ENCODE measurements around the gene MRPS2. TPM values are rescaled to one million over a fixed set of nuclear protein-coding genes. Genes with fewer than 3 reads are reported as not detected.

The MRPS2 gene
- total and polyA plus RNA-seq, 2 donors (not counting 3 experiments of a cell fraction or from before 2014, with no cell fraction given), result 50.8 to 231 TPM

DNA sequence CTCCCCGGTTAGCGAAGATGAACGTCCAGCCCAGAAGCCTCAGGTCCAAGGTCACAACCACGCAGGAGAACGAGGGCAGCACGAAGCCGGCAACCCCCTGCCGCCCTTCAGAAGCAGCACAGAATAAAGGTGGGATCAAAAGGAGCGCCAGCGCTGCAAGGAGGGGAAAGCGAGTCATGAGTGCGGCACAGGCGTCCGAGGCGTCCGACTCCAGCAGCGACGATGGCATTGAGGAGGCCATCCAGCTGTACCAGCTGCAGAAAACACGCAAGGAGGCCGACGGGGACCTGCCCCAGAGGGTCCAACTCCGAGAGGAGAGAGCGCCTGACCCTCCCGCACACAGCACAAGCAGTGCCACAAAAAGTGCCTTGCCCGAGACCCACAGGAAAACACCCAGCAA, 15.1 kb upstream of the MRPS2 start:
- intact Hi-C loops (cut with micrococcal nuclease), result no loop called here
- H4K20me1 ChIP-seq (replicated peaks; ENCODE audit: control insufficient read depth, extremely low read depth, insufficient read depth, low read length), result no peaks in the 10 kb centered on the region
- no peak overlapping the region for H3K9ac ChIP-seq (replicated peaks; ENCODE audit: extremely low read depth, insufficient read depth, low read length)
- H3K36me3 ChIP-seq (ENCODE audit: control insufficient read depth in 2 of 2, extremely low read depth in 1 of 2, insufficient read depth in 2 of 2, low read length in 2 of 2), result peaks cover 0 to 29% of the 10 kb centered on the region in 2 experiments
- FAIRE-seq (no peak), DNase-seq (ENCODE audit: low read depth, low spot score) (no peak)
- no peaks in the 10 kb centered on the region for H3K27me3 ChIP-seq (ENCODE audit: control insufficient read depth in 2 of 2, insufficient read depth in 2 of 2, low read length in 2 of 2)
- H3K9me1 ChIP-seq (replicated peaks; ENCODE audit: control insufficient read depth, extremely low read depth, insufficient read depth, low read length), result no peaks in the 10 kb centered on the region
- H3K79me2 ChIP-seq (ENCODE audit: control insufficient read depth, insufficient read depth, low read length), result no peaks in the 10 kb centered on the region
- no peak overlapping the region for H3K4me3 ChIP-seq (replicated peaks in 1 of 3; ENCODE audit: insufficient read depth in 1 of 3, low read depth in 1 of 3, low read length in 3 of 3)
- POLR2A ChIA-PET, result no interaction called here
- dilution Hi-C loops (cut with MboI; ENCODE audit: extremely low pct_ligation_motif_present, low sequenced_read_pairs), result no loop called here
- H3K9me3 ChIP-seq (replicated peaks; ENCODE audit: control insufficient read depth, insufficient read depth, low read length), result no peaks in the 10 kb centered on the region
- peaks cover 4% of the 10 kb centered on the region for H3K4me1 ChIP-seq (ENCODE audit: control insufficient read depth, extremely low read depth, insufficient read depth, low read length)
- no peak overlapping the region for H2AFZ ChIP-seq (ENCODE audit: low read depth, low read length)
- CTCF ChIA-PET, result no interaction called here
- H3K4me2 ChIP-seq (ENCODE audit: insufficient read depth, low read length), result no peak overlapping the region
- no TSS peak for BruUV-seq (replicated peaks)
- TF ChIP-seq GATA2 (IDR thresholded peaks at IDR 0.05; ENCODE audit: insufficient read depth, insufficient read length, low read depth, low read length) (no peak), EZH2 (IDR thresholded peaks at IDR 0.05; ENCODE audit: borderline replicate concordance, low read depth, low read length, severe bottlenecking) (no peak), POLR2AphosphoS5 (IDR thresholded peaks at IDR 0.05; ENCODE audit: insufficient read depth, low read depth, low read length) (no peak), FOS (IDR thresholded peaks at IDR 0.05; ENCODE audit: borderline replicate concordance, insufficient read depth, low read length) (no peak), MYC (IDR thresholded peaks at IDR 0.05; ENCODE audit: low read depth, low read length) (no peak), POLR2A (IDR thresholded peaks at IDR 0.05; ENCODE audit: low read depth, low read length) (no peak), JUN (IDR thresholded peaks at IDR 0.05; ENCODE audit: borderline replicate concordance, insufficient read depth, insufficient read length, low read depth) (no peak)
- TF ChIP-seq, protein P1, sequence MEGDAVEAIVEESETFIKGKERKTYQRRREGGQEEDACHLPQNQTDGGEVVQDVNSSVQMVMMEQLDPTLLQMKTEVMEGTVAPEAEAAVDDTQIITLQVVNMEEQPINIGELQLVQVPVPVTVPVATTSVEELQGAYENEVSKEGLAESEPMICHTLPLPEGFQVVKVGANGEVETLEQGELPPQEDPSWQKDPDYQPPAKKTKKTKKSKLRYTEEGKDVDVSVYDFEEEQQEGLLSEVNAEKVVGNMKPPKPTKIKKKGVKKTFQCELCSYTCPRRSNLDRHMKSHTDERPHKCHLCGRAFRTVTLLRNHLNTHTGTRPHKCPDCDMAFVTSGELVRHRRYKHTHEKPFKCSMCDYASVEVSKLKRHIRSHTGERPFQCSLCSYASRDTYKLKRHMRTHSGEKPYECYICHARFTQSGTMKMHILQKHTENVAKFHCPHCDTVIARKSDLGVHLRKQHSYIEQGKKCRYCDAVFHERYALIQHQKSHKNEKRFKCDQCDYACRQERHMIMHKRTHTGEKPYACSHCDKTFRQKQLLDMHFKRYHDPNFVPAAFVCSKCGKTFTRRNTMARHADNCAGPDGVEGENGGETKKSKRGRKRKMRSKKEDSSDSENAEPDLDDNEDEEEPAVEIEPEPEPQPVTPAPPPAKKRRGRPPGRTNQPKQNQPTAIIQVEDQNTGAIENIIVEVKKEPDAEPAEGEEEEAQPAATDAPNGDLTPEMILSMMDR (IDR thresholded peaks at IDR 0.05; ENCODE audit: extremely low read depth in 1 of 2, insufficient read depth in 1 of 2, low read depth in 1 of 2, low read length in 2 of 2), result no peak
- TF ChIP-seq, protein P2, sequence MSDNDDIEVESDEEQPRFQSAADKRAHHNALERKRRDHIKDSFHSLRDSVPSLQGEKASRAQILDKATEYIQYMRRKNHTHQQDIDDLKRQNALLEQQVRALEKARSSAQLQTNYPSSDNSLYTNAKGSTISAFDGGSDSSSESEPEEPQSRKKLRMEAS (IDR thresholded peaks at IDR 0.05; ENCODE audit: insufficient read depth, insufficient read length), result no peak
- H3K27ac ChIP-seq (ENCODE audit: insufficient read depth, low read depth, low read length), result no peak overlapping the region

Data from endothelial cell of umbilical vein (primary cell).